Gastrocnemius medialis (tissue), 4 donors: ENCODE data around the gene STRA6. TPM values are rescaled to one million over a fixed set of nuclear protein-coding genes. Genes with fewer than 3 reads are reported as not detected.
"Not testable (repeated sequence)": the region's sequence is repeated elsewhere in the genome, so short reads cannot be mapped to it uniquely, and the experiment has no call there.

Experiments used
- ATAC-seq, 2 donors: fragments of 150-250 bp; one replicate each; pipeline ENCODE4 v1.9.1; 2016
- DNase-seq, 2 donors: peaks; one replicate each; pipeline ENCODE4 v3.0.0-alpha.2; 2019
- H3K27ac ChIP-seq, 4 donors: fragments of 200-600 bp; sonication (generic); 1 replicate in 1 of 4; 2 replicates in 3 of 4; pipeline ENCODE4 v1.5.1; 2016 to 2018; ENCODE audit warnings: mild to moderate bottlenecking in 2 of 4, moderate library complexity in 1 of 4
- H3K27me3 ChIP-seq, 3 donors: fragments of 200-600 bp; sonication (generic) in 2 of 3; 1 replicate in 1 of 3; 2 replicates in 2 of 3; pipeline versions ENCODE4 v1.5.1 to v1.6.0; 2016 to 2019; ENCODE audit warnings: mild to moderate bottlenecking in 1 of 3, moderate library complexity in 1 of 3
- H3K36me3 ChIP-seq, 2 donors: fragments of 200-600 bp; sonication (generic) in 1 of 2; one replicate each; pipeline ENCODE4 v1.5.1; 2017 to 2018
- H3K4me1 ChIP-seq, 2 donors: fragments of 200-600 bp; sonication (generic) in 1 of 2; one replicate each; pipeline ENCODE4 v1.5.1; 2016 to 2017; ENCODE audit warnings: mild to moderate bottlenecking in 2 of 2
- H3K4me3 ChIP-seq, 4 donors: fragments of 200-600 bp; sonication (generic) in 3 of 4; 1 replicate in 1 of 4; 2 replicates in 3 of 4; pipeline ENCODE4 v1.5.1; 2016 to 2019; ENCODE audit warnings: mild to moderate bottlenecking in 2 of 4
- H3K9me3 ChIP-seq, 3 donors: fragments of 200-600 bp; sonication (generic) in 2 of 3; 1 replicate in 1 of 3; 2 replicates in 2 of 3; pipeline ENCODE4 v1.5.1; 2016 to 2019
- CTCF ChIP-seq, 5 experiments: fragments of 450-650 bp in 3 of 5; fragments of 200-600 bp in 2 of 5; sonication (generic) in 2 of 5; IDR thresholded peaks in 4 of 5; conservative IDR thresholded peaks in 1 of 5; 1 replicate in 4 of 5; 2 replicates in 1 of 5; pipeline ENCODE4 v1.5.1; 2016 to 2019; ENCODE audit warnings: antibody characterized with exemption in 5 of 5, mild to moderate bottlenecking in 3 of 5, moderate library complexity in 3 of 5
- POLR2A ChIP-seq, 2 donors: fragments of 450-650 bp; IDR thresholded peaks; one replicate each; pipeline ENCODE4 v1.6.1; 2017; ENCODE audit warnings: antibody characterized with exemption in 2 of 2, mild to moderate bottlenecking in 2 of 2, moderate library complexity in 2 of 2
- in situ Hi-C, 4 donors: fragments of 200-750 bp; cut with MboI; loops; one replicate each; pipeline versions ENCODE4 v1.15.0 to v1.8.0; 2017; ENCODE audit warnings: low sequenced_read_pairs in 4 of 4
- intact Hi-C: fragments of 100-400 bp; cut with DNase I; formaldehyde crosslinking; loops from one replicate; pipeline ENCODE4 v1.15.1; 2023; ENCODE audit warnings: low total_unique reads
- total RNA-seq, 4 donors: library from RNA; depleted of rRNA; stranded (reverse); fragments of >200 nt; gene quantifications; one replicate each; pipeline versions ENCODE4 v1.1.0 to v1.2.3, GENCODE V29; 2016

The STRA6 gene
- total RNA-seq, 4 donors from 2014 or later, result not detected

- no peak overlapping the region for H3K4me3 ChIP-seq
- no peaks in the 10 kb centered on the region for H3K4me1 ChIP-seq
- in situ Hi-C loops, result no loop called here
- no peak for TF ChIP-seq CTCF (IDR thresholded peaks at IDR 0.05 in 4 of 5, conservative IDR thresholded peaks at IDR 0.05 in 1 of 5)
- no peak for TF ChIP-seq POLR2A (IDR thresholded peaks at IDR 0.05)
- no peaks in the 10 kb centered on the region for H3K36me3 ChIP-seq
- no peaks in the 10 kb centered on the region for H3K27me3 ChIP-seq
- no peak overlapping the region for H3K27ac ChIP-seq
- intact Hi-C loops, result no loop called here
- no peak for DNase-seq
- ATAC-seq, result no peak
- no peaks in the 10 kb centered on the region for H3K9me3 ChIP-seq
Observed at GRCh38 chr15:74165461-74165860, 37.1 kb downstream of the STRA6 start.

- H3K36me3 ChIP-seq, H3K4me3 ChIP-seq, H3K27me3 ChIP-seq, H3K9me3 ChIP-seq, H3K4me1 ChIP-seq, H3K27ac ChIP-seq, ATAC-seq, DNase-seq, intact Hi-C loops, in situ Hi-C loops: not testable (repeated sequence)
Observed at GRCh38 chr15:74162195-74162536, 40.4 kb downstream of the STRA6 start.

- H3K4me1 ChIP-seq, result peaks cover 8 to 13% of the 10 kb centered on the region in 2 donors
- in situ Hi-C loops, result not testable (repeated sequence)
Observed at GRCh38 chr15:74160390-74160789, 42.2 kb downstream of the STRA6 start.

GRCh38 chr15:74159773-74160172, 42.8 kb downstream of the STRA6 start:
- H3K9me3 ChIP-seq, result no peaks in the 10 kb centered on the region
- no peaks in the 10 kb centered on the region for H3K27me3 ChIP-seq
- DNase-seq, result no peak
- in situ Hi-C loops, result no loop called here
- H3K27ac ChIP-seq, result no peak overlapping the region
- intact Hi-C loops, result loop anchor here (5.0 kb wide), 1 partner anchor 93 kb away; no protein-coding TSS in a partner anchor
- no peak overlapping the region for H3K4me3 ChIP-seq
- ATAC-seq, result no peak
- H3K4me1 ChIP-seq, result peaks cover 8 to 13% of the 10 kb centered on the region in 2 donors
- no peaks in the 10 kb centered on the region for H3K36me3 ChIP-seq
- TF ChIP-seq CTCF (IDR thresholded peaks at IDR 0.05 in 4 of 5, conservative IDR thresholded peaks at IDR 0.05 in 1 of 5) (no peak), POLR2A (IDR thresholded peaks at IDR 0.05) (no peak)

More at GRCh38 chr15:74160390-74160789, 42.2 kb downstream of the STRA6 start:
- intact Hi-C loops, H3K9me3 ChIP-seq, DNase-seq, ATAC-seq, H3K27me3 ChIP-seq, H3K36me3 ChIP-seq, H3K4me3 ChIP-seq, H3K27ac ChIP-seq: not testable (repeated sequence)

GRCh38 chr15:74158855-74159650, 43.5 kb downstream of the STRA6 start:
- no peak overlapping the region for H3K4me3 ChIP-seq
- ATAC-seq, result no peak
- H3K4me1 ChIP-seq, result peaks cover 8 to 13% of the 10 kb centered on the region in 2 donors
- no peaks in the 10 kb centered on the region for H3K27me3 ChIP-seq
- DNase-seq, result no peak
- H3K9me3 ChIP-seq, result no peaks in the 10 kb centered on the region
- no peak overlapping the region for H3K27ac ChIP-seq
- TF ChIP-seq CTCF (IDR thresholded peaks at IDR 0.05 in 4 of 5, conservative IDR thresholded peaks at IDR 0.05 in 1 of 5) (no peak), POLR2A (IDR thresholded peaks at IDR 0.05) (no peak)
- intact Hi-C loops, result loop anchor here (5.0 kb wide), 1 partner anchor 93 kb away; no protein-coding TSS in a partner anchor
- H3K36me3 ChIP-seq, result no peaks in the 10 kb centered on the region
- in situ Hi-C loops, result no loop called here
